ENCODE data around the gene TXLNA.

Gene TXLNA

DNA sequence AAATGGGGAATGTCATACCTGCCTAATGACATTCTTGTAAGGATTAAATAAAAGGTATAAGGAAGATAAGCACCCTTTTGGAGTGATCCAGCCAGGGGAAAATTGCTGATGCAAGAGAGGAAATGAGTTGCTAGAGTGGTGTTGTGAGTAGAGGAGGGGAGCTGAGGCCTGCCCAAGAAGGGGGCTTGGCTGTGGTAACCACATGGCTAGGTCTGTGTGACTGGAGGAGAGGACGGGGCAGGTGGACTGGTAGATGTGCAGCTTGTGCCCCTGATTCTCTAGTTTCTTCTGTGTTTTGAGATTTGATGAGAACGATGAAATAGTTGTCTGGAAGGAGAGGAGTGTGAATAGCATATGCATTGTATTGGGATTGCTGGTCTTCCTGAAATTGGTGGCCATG is 6.6 kb downstream of the TXLNA start:
- DNase-seq: no peak

DNA sequence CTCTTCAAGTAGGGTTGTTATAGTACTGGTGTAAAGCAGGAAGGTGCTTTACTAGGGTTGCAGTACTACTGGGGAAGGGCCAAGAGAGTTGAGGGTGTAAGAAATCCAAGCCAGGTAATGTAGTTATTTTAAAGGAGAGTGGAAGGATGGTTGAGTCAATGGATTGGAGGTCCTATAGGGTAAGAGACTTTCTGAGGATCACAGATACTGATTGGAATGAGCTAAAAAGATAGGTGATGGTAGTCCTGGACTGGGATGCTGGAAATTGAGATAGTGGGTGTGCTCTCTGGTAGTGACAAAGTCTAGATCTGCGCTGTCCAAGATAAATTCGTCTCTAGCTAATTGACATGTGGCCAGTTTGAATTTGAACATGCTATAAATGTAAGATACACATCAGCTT is 7.0 kb downstream of the TXLNA start:
- no peak for DNase-seq

- no peak for DNase-seq
These were observed 8.4 kb downstream of the TXLNA start for GRCh38 chr1:32187850-32188249.

DNA sequence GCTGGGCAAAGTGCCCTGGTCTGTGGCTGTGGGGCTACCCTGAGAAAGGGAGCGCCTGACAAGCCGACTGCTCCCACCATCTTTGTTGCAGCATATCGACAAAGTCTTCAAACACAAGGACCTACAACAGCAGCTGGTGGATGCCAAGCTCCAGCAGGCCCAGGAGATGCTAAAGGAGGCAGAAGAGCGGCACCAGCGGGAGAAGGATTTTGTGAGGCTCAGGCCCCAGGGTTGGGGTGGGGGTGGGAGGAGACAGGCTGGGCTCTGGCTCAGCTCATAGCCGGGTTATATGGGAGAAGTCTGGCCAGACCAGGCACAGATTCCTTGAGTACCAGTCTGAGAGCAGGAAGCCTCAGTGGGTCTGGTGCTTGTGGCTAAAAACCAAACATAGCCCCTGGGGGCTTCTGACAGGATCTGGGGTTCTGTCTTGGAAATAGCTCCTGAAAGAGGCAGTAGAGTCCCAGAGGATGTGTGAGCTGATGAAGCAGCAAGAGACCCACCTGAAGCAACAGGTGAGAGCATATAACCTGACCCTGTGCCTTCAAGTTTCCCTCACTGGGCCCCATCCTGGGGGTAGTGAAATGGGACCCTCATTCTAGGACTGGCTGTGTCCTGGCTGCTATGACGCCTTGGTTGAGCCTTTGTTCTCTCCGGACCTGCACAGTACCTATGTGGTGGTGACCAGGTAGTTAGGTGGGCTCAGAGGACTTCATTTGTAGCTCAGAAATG is 12.9 kb downstream of the TXLNA start:
- DNase-seq: no peak

DNA sequence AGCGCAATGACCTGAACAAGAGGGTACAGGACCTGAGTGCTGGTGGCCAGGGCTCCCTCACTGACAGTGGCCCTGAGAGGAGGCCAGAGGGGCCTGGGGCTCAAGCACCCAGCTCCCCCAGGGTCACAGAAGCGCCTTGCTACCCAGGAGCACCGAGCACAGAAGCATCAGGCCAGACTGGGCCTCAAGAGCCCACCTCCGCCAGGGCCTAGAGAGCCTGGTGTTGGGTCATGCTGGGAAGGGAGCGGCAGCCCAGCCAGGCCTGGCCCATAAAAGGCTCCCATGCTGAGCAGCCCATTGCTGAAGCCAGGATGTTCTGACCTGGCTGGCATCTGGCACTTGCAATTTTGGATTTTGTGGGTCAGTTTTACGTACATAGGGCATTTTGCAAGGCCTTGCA is 15.5 kb downstream of the TXLNA start:
- no peak for DNase-seq

DNA sequence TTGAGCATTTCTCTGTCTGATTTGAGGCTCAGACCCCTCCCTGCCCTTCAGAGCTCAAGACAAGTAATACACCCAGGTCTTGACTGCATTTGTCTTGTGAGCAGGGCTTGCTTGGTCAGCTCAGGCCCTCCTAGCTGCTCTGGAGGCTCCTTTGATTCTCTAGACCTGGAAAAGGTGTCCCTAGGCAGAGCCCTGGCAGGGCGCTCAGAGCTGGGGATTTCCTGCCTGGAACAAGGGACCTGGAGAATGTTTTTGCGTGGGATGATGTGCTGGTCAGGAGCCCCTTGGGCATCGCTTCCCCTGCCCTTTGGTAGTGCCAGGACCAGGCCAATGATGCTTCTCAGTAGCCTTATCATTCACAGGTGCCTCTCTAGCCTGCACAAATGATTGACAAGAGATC is 16.1 kb downstream of the TXLNA start:
- no peak for DNase-seq

DNA sequence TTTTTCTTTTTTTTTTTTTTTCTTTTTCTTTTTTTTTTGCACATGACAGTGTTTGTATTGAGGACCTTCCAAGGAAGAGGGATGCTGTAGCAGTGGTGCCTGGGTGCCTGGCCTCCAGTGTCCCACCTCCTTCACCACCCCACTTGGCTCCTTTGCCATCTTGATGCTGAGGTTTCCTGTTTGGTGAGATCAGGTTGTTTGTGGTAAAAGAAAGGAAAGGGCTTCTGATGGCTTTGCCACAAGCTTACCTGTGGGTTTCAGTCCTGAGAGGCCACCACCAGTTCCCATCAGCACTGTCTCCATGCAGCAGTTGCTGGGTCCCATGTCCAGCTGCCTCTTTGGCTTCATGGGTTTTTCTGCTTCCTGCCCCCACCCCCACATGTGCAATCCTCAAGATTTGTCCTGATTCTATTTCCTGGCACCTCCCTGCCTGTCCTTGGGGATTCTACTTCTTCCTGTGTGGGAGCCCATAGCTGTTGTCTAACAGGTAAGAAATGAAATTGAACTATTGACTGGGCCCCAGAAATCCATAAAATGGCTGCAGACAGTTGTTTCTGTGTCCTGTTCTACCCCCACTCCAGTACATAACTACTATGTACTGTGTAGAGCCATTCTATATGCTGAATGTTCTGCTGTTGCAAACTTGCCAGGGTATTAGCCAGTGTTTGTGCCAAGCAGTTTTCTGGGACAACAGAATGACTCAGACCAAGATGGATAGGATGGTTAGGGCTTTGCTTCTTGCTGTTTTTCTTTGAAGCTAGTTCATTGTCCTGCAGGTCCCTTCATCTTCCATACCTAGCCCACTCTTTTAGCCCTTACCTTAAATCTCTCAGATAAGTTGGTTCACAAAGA is 16.7 kb downstream of the TXLNA start:
- no peak for DNase-seq

GRCh38 chr1:32197074-32197473 is 17.6 kb downstream of the TXLNA start:
- DNase-seq: no peak

DNA sequence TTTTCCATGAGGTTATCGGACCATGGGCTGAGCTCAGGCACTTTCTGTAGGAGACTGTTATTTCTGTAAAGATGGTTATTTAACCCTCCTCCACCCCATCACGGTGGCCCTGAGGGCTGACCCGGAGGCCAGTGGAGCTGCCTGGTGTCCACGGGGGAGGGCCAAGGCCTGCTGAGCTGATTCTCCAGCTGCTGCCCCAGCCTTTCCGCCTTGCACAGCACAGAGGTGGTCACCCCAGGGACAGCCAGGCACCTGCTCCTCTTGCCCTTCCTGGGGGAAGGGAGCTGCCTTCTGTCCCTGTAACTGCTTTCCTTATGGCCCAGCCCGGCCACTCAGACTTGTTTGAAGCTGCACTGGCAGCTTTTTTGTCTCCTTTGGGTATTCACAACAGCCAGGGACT is 18.4 kb downstream of the TXLNA start:
- DNase-seq: no peak

DNA sequence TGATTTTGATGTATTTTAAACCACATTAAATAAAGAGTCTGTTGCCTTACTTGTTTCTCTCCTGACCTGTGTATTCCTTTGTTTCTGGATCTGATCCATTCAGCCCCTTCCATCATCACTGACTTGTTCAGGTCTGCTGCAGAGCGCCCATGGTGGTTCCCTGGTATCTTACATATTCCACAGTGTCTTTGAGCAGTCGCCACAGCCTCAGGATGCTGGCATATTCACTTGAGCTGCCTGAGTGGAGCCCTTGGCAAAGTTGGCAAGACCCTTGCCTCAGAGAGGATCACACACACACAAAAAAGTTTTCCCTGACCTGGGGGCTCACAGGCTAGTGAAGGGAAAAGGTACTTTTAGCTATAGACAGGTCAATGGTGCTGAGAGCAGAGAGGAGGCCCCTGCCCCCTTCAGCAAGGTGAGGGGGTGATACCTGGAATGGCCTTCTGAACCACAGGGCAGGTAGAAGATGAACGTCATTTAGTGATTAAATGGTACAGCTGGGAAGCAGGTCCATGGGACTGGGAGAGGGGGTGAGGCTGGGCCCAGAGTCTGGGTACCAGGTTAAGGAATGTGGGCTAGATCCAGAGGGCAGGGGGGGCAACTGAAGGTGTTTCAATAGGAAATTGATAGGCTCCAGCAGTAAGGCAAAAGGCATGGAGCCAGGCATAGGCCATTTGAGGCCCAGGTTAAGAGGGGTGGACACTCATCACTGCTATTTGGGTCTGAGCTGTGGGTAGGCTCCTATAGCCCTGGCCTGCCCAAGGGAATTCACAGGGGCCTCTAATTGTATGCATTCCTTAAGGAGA is 19.0 kb downstream of the TXLNA start:
- DNase-seq: peak; percentile 17

GRCh38 chr1:32199043-32199716 is 19.7 kb downstream of the TXLNA start:
- DNase-seq: peak; percentile 15

- peak; percentile 78 for DNase-seq
These were observed 20.2 kb downstream of the TXLNA start for GRCh38 chr1:32199717-32200072.

DNA sequence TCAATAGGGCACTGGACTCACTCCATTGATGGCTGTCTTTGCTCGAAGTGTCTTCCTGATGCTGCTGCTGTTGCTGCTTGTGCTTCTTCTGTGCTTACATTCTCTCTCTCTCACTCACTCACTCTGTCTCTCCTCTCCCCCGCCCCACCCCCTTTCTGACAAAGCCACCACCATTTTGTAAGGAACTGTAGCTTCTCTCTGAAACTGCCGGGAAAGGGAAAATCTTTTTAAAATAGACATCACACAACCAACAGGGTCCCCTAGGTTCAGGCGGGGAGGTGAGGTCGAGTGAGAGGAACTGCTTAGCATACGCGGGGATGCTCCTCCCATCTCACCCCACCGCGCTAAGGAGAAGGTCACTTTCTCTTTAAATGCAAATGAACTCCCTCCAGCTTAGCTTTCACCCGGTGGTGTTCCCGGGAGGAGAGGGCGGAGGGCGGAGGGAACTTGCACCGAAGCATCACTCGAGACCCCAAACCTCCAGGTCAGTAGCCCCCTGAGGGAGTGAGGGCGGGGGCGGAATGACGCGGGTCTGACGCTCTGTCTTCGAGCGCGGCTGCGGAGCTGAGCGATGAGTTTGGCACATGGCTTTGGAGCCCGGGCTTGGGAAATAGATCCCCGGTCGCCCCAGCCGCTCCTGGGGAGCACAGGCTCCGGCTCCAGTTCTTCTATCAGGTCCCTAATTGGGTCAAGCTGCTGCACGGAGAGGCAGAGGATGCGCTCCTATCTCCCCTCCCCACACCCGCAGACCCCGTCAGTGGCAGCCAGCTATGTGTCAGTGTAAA is 20.9 kb downstream of the TXLNA start, which contains the start of gene CCDC28B:
Gene CCDC28B (plus strand): TSS at position 370 of the 785 bp plus-strand sequence. CDS start 1,341 bp downstream, outside the sequence.
- peak; percentile 90 for DNase-seq

GRCh38 chr1:32201011-32201855 is 21.8 kb downstream of the TXLNA start:
- DNase-seq: peak; percentile 89

GRCh38 chr1:32204943-32205361 is 25.5 kb downstream of the TXLNA start:
- DNase-seq: no peak

- DNase-seq: peak; percentile 92
These were observed 26.2 kb downstream of the TXLNA start, which contains the start of gene IQCC for GRCh38 chr1:32205401-32206370. Gene IQCC (plus strand): TSS chr1:32205671. CDS start chr1:32205682, 11 bp downstream.

GRCh38 chr1:32208469-32208868 is 29.0 kb downstream of the TXLNA start:
- DNase-seq: peak; percentile 14

- DNase-seq: peak; percentile 65
These were observed 29.4 kb downstream of the TXLNA start, which contains the start of gene DCDC2B for GRCh38 chr1:32208891-32209328. Gene DCDC2B (plus strand): TSS chr1:32209089. CDS start chr1:32209094, 5 bp downstream.
